GM18498 (cell line): ENCODE data around the gene TECPR1.

ENCODE experiments used
- ATAC-seq: cut with Tn5 transposase; IDR thresholded peaks from one replicate; pipeline ENCODE4 v1.9.1; 2021; ENCODE audit warnings: mild to moderate bottlenecking, moderate library complexity; ENCODE audit not compliant: unreplicated experiment

TECPR1 gene

GRCh38 chr7:98252425-98253054, 508 bp upstream of the TECPR1 start:
- ATAC-seq: peak; percentile 36

- ATAC-seq: peak; percentile 21
Observed at GRCh38 chr7:98251231-98251600, 816 bp downstream of the TECPR1 start.

GRCh38 chr7:98250789-98251188, 1.2 kb downstream of the TECPR1 start:
- no peak for ATAC-seq

- no peak for ATAC-seq
Observed at GRCh38 chr7:98249106-98249505, 2.9 kb downstream of the TECPR1 start.

- ATAC-seq: no peak
Observed at GRCh38 chr7:98248156-98248555, 3.9 kb downstream of the TECPR1 start.

GRCh38 chr7:98244871-98245270, 7.2 kb downstream of the TECPR1 start:
- ATAC-seq: no peak

GRCh38 chr7:98242934-98243333, 9.1 kb downstream of the TECPR1 start:
- ATAC-seq: no peak

GRCh38 chr7:98242342-98242741, 9.7 kb downstream of the TECPR1 start:
- ATAC-seq: no peak

- no peak for ATAC-seq
Observed at GRCh38 chr7:98241674-98242241, 10.3 kb downstream of the TECPR1 start.

- peak; percentile 74 for ATAC-seq
Observed at GRCh38 chr7:98240961-98241673, 10.9 kb downstream of the TECPR1 start.

GRCh38 chr7:98238976-98239375, 13.1 kb downstream of the TECPR1 start:
- ATAC-seq: no peak

- ATAC-seq: no peak
Observed at GRCh38 chr7:98238076-98238475, 14.0 kb downstream of the TECPR1 start.

GRCh38 chr7:98236355-98237185, 15.5 kb downstream of the TECPR1 start:
- no peak for ATAC-seq

- no peak for ATAC-seq
Observed at GRCh38 chr7:98235901-98236300, 16.1 kb downstream of the TECPR1 start.

- no peak for ATAC-seq
Observed at GRCh38 chr7:98234429-98235147, 17.4 kb downstream of the TECPR1 start.

GRCh38 chr7:98233219-98234070, 18.6 kb downstream of the TECPR1 start:
- no peak for ATAC-seq

- ATAC-seq: no peak
Observed at GRCh38 chr7:98232799-98233198, 19.2 kb downstream of the TECPR1 start.

- no peak for ATAC-seq
Observed at GRCh38 chr7:98232263-98232585, 19.8 kb downstream of the TECPR1 start.

GRCh38 chr7:98231493-98232262, 20.4 kb downstream of the TECPR1 start:
- no peak for ATAC-seq
